T-helper 22 cell (primary cell): ENCODE results near the gene HOXA6.

Source experiments
- DNase-seq: peaks from one replicate; pipeline ENCODE4 v3.0.0-alpha.2; 2020; ENCODE audit warnings: low read depth

Gene HOXA6

DNA sequence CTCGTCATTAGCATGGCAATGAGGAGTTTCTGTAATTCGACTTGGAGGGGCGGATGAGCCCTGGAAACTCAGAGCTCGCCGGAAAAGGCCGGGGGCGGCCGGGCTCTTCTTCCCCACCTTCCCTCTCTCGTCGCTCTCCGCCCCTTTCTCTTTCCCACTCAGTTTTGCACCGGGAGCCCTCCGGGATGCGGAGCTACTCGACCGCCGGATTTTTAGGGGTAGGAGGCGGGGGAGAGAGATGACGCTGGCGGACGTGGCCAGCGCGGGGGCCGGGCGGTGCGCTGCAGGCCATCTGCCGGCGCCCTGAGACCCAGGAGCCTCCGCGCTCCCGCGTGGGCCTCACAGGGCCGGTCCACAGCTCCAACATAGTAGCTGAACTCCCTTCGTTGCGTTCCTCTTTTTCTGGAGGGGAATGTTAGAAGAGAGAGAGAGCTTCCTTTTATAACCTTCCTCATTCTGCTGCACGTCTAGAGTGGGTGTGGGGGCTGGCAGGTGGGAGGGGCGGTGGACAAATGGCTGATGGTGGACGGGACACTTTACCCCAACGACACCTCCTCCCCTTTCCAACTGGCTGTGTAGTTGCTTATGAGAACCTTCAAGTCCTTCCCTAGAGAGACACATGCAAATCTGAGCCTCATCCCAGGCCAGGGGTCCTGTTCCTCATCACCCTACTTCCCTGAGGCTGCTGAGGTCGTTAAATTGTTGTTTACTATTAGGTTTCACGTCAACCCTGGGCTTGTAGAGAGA is 50.6 kb downstream of the HOXA6 start:
- no peak for DNase-seq

DNA sequence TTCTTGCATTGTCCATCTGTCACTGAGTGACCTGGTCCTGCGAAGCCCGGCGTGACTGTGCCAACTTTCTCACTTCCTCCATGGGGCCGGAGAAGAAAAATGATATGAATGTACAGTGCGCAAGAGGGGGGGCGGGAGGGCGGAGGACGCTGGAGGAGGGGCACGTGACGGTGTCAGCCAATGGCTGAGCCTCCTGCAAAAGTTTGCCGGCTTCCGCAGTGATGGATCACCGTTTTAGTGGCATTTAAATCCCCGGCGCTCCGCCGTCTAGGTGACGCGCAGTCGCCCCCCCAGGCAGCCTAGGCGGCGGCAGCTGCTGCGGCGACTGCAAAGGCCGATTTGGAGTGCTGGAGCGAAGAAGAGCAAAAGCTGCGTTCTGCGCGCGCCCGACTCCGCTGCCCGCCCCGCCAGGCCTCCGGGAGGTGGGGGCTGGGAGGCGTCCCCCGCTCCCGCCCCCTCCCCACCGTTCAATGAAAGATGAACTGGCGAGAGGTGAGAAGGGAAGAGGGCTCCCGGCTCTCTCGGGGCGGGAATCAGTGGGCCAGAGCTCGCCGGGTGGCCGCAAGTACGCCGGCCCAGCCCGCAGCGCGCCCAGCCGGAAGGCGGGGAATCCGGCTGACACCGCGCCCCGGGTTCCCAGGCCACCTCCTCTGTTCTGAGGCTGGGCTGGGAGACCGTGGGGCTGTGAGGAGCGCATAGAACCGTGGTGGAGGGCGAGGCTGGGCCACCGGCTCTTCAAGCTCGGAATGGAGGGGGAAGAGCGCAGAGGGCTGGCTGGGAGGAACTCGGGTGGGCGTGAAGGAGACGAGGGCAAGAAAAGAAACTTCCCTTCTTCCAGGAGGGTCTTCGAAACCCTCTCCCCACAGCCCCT is 51.4 kb downstream of the HOXA6 start, which contains the start of gene HOXA1:
Gene HOXA1, minus strand, starts transcription at position 104 of the 871 bp plus-strand sequence. Its CDS starts 88 bp downstream, at position 16.
- peak; percentile 61 for DNase-seq
